ENCODE data around the gene FAM13A.

FAM13A gene

GRCh38 chr4:88794087-88794690 lies 262.8 kb downstream of the FAM13A start (continued):
- TF ChIP-seq HOXA7 (CRISPR knock-in tag; IDR thresholded peaks at IDR 0.05; ENCODE audit: borderline replicate concordance) (no peak), ZNF560 (tag by site-specific recombination; IDR thresholded peaks at IDR 0.05; ENCODE audit: borderline replicate concordance) (no peak), MZF1 (tag by site-specific recombination; IDR thresholded peaks at IDR 0.05; ENCODE audit: borderline replicate concordance) (no peak), TRIM28 (IDR thresholded peaks at IDR 0.05; ENCODE audit: borderline replicate concordance, low read length) (no peak), ZNF48 (tag by site-specific recombination; IDR thresholded peaks at IDR 0.05) (no peak), HOXD13 (CRISPR knock-in tag; IDR thresholded peaks at IDR 0.05; ENCODE audit: borderline replicate concordance) (no peak), ZNF629 (tag by site-specific recombination; IDR thresholded peaks at IDR 0.05) (no peak), ZNF133 (tag by site-specific recombination; IDR thresholded peaks at IDR 0.05) (no peak), OSR2 (tag by site-specific recombination; IDR thresholded peaks at IDR 0.05) (no peak)

- H3K9me3 ChIP-seq (ENCODE audit: control insufficient read depth, insufficient read depth, low read depth, low read length), result no peaks in the 10 kb centered on the region
- no peak overlapping the region for H3K4me3 ChIP-seq (ENCODE audit: low read depth, low read length)
Observed at GRCh38 chr4:88793475-88793874, 263.5 kb downstream of the FAM13A start.

More at GRCh38 chr4:88793475-88793874, 263.5 kb downstream of the FAM13A start:
- H3K4me1 ChIP-seq (ENCODE audit: control insufficient read depth, insufficient read depth, low read length), result no peaks in the 10 kb centered on the region
- peaks cover 0 to 4% of the 10 kb centered on the region in 2 experiments; a peak in 1 of 3 replicates for H3K36me3 ChIP-seq (ENCODE audit: control insufficient read depth in 2 of 2, insufficient read depth in 1 of 2, low read length in 2 of 2)
- TF ChIP-seq ZBTB17 (tag by site-specific recombination; IDR thresholded peaks at IDR 0.05) (no peak), ZNF302 (tag by site-specific recombination; IDR thresholded peaks at IDR 0.05; ENCODE audit: low read depth) (no peak), TRIM28 (IDR thresholded peaks at IDR 0.05; ENCODE audit: borderline replicate concordance, low read length) (no peak), INSM2 (tag by site-specific recombination; IDR thresholded peaks at IDR 0.05) (no peak), ZNF175 (tag by site-specific recombination; IDR thresholded peaks at IDR 0.05) (no peak), ZNF629 (tag by site-specific recombination; IDR thresholded peaks at IDR 0.05) (no peak), ZNF324 (tag by site-specific recombination; IDR thresholded peaks at IDR 0.05) (no peak), SALL2 (tag by site-specific recombination; IDR thresholded peaks at IDR 0.05; ENCODE audit: borderline replicate concordance) (no peak), ZBTB6 (tag by site-specific recombination; IDR thresholded peaks at IDR 0.05) (no peak), ZNF561 (tag by site-specific recombination; IDR thresholded peaks at IDR 0.05; ENCODE audit: borderline replicate concordance) (no peak), ZNF843 (tag by site-specific recombination; IDR thresholded peaks at IDR 0.05) (no peak), ZFP37 (tag by site-specific recombination; IDR thresholded peaks at IDR 0.05) (no peak), ZNF239 (tag by site-specific recombination; IDR thresholded peaks at IDR 0.05) (no peak), OVOL3 (tag by site-specific recombination; IDR thresholded peaks at IDR 0.05) (no peak), BCL11A (tag by site-specific recombination; IDR thresholded peaks at IDR 0.05; ENCODE audit: low read depth) (no peak), ZNF76 (tag by site-specific recombination; IDR thresholded peaks at IDR 0.05; ENCODE audit: borderline replicate concordance, low read depth) (no peak), ZNF555 (tag by site-specific recombination; conservative IDR thresholded peaks at IDR 0.05) (no peak), ZNF747 (tag by site-specific recombination; IDR thresholded peaks at IDR 0.05) (no peak), ZNF148 (tag by site-specific recombination; IDR thresholded peaks at IDR 0.05; ENCODE audit: borderline replicate concordance) (no peak)
- CTCF ChIA-PET, result no interaction called here
- H3K27ac ChIP-seq (ENCODE audit: extremely low read depth, low read depth, low read length), result no peak overlapping the region
- POLR2A ChIA-PET, result no interaction called here
